Astrocyte of the cerebellum (primary cell): ENCODE data around the gene MCMBP.
"Not testable (repeated sequence)": the region's sequence is repeated elsewhere in the genome, so short reads cannot be mapped to it uniquely, and the experiment has no call there.

ENCODE experiments used
- DNase-seq: peaks from one replicate; pipeline ENCODE4 v3.0.0-alpha.2; 2011; ENCODE audit warnings: low read depth
- H3K4me3 ChIP-seq: 2 replicates; pipeline ENCODE4 v1.5.1; 2011; ENCODE audit warnings: mild to moderate bottlenecking, low read depth, low read length, moderate library complexity
- CTCF ChIP-seq: IDR thresholded peaks from 2 replicates; pipeline ENCODE4 v1.5.1; 2012; ENCODE audit warnings: low read length, low read depth, moderate library complexity, mild to moderate bottlenecking; ENCODE audit errors: missing control alignments
- in situ Hi-C: cut with HindIII; loops from 2 replicates; pipeline ENCODE4 v1.10.0; 2017; ENCODE audit warnings: low sequenced_read_pairs

MCMBP gene

GRCh38 chr10:119871881-119872609 lies 598 bp downstream of the MCMBP start:
- TF ChIP-seq CTCF = no peak
- H3K4me3 ChIP-seq = peak overlapping the region; percentile 60
- in situ Hi-C loops = no loop called here
- no peak for DNase-seq

GRCh38 chr10:119869398-119869797 lies 3.2 kb downstream of the MCMBP start:
- H3K4me3 ChIP-seq, in situ Hi-C loops, DNase-seq: not testable (repeated sequence)

GRCh38 chr10:119867317-119867716 lies 5.3 kb downstream of the MCMBP start:
- H3K4me3 ChIP-seq = no peak overlapping the region
- TF ChIP-seq CTCF = no peak
- DNase-seq = no peak
- in situ Hi-C loops = no loop called here

- no peak for DNase-seq
- in situ Hi-C loops = no loop called here
- no peak for TF ChIP-seq CTCF
These were observed 6.9 kb downstream of the MCMBP start for GRCh38 chr10:119865699-119866240.

GRCh38 chr10:119863951-119864565 lies 8.6 kb downstream of the MCMBP start:
- in situ Hi-C loops = no loop called here
- H3K4me3 ChIP-seq = no peak overlapping the region
- no peak for TF ChIP-seq CTCF
- no peak for DNase-seq

More at GRCh38 chr10:119865699-119866240, 6.9 kb downstream of the MCMBP start:
- H3K4me3 ChIP-seq = no peak overlapping the region

- in situ Hi-C loops = no loop called here
- H3K4me3 ChIP-seq = no peak overlapping the region
- no peak for TF ChIP-seq CTCF
- DNase-seq = no peak
These were observed 10.1 kb downstream of the MCMBP start for GRCh38 chr10:119862524-119862923.
